Dermis blood vessel endothelial cell (primary cell): ENCODE data around the gene DENND10. TPM values are rescaled to one million over a fixed set of nuclear protein-coding genes. Genes with fewer than 3 reads are reported as not detected.
"Not testable (repeated sequence)": the region's sequence is repeated elsewhere in the genome, so short reads cannot be mapped to it uniquely, and the experiment has no call there.

Experiments used
- DNase-seq: peaks from one replicate; pipeline ENCODE4 v3.0.0; 2010
- total RNA-seq: library from RNA; depleted of rRNA; stranded (reverse); fragments of >200 nt; gene quantifications from 2 replicates; pipeline ENCODE4 v1.2.3, GENCODE V29; 2014

The DENND10 gene, protein sequence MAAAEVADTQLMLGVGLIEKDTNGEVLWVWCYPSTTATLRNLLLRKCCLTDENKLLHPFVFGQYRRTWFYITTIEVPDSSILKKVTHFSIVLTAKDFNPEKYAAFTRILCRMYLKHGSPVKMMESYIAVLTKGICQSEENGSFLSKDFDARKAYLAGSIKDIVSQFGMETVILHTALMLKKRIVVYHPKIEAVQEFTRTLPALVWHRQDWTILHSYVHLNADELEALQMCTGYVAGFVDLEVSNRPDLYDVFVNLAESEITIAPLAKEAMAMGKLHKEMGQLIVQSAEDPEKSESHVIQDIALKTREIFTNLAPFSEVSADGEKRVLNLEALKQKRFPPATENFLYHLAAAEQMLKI
- 59.2 and 65.9 TPM in 2 replicates for total RNA-seq

DNA sequence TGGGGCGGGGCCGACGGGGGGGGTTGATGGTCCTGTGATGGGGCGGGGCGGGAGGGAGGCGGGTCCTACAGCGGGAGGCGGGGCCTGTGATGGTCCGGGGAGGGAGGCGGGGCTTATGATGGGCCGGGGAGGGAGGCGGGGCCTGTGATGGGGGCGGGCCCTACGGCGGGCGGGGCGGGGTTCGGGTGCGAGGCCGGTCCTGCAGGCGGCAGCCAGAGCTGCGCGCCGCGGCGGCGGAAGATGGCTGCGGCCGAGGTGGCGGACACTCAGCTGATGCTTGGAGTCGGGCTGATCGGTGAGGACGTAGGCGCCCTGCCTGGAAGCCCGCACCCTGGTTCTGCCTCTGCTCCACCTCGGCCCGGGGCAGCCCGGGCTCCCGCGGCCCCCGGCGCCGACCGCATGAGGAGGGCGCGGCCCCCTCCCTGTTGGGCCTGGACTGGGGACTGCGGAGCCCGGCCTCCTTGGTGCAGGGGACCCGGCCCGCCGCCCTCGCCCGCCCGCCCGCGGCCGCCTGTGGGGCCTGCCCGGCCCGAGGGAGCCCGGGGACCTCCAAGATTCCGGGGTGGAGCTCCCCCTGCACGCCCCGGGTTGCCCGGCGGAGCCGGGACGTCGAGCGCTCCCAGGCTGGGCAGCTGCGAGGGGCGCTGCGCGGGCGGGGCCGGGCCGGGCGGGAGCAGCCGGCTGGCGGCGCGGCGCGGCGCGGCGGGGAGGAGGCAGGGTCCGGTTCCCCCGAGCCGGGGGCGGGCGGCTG is at the start of gene DENND10:
Gene DENND10 (plus strand): TSS at position 211 of the 751 bp plus-strand sequence. CDS start 30 bp downstream, at position 241.
- DNase-seq: peak; percentile 92

DNA sequence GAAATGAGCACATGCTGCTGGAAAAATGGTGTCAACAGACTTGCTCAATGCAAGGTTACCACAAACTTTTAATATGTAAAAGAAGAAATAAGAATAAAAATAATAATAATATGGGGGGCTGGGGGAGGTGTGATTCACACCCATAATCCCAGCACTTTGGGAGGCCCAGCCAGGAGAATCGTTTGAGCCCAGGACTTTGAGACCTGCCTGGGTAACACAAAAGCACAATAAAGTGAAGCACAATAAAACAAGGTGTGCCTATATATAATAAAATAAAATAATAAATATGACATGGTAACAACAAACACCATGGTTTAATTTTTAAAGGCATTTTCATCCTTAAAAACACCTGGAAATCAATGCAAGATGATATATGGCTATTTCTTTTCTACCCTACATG is 48.4 kb upstream of the DENND10 start:
- no peak for DNase-seq

DNA sequence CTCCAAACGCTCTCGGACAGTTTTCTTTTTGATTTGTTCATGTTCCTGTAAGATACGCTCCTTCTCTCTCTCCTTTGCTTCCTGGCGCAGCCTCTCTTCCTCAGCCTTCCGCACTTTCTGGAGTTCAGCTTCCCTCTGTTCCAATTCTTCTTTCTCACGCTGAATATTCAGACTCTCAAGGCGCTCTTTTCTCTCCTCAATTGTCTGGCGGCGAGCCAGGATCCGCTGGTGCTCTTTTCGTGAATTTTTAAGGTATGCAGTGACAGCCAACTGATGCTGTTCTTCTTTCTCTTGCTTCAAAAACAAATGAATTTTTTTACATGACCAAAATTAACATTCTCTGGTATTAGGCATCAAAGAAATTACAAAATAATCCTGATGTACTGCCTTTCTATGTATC is 45.9 kb upstream of the DENND10 start:
- DNase-seq: no peak

GRCh38 chr10:119059557-119059956 is 44.4 kb upstream of the DENND10 start:
- DNase-seq: no peak

GRCh38 chr10:119060107-119060506 is 43.8 kb upstream of the DENND10 start:
- no peak for DNase-seq

DNA sequence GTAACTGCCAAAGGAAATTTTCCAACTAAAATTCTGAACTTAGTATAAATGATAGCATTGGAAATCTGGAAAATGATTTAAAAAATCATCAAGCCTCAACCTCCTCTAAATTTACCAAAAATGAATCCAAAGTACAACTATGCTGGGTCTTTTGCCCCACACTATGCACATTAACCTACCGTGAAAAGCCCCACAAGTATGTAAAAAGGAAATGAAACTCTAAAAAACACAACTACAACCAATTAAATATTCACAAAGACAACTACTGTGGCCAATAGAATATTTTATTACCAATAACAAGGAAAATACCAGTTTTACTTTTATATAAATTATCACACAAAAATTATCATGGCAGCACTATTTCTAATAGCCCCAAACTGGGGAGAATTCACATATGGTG is 42.6 kb upstream of the DENND10 start:
- DNase-seq: no peak

- DNase-seq: no peak
Observed at GRCh38 chr10:119061926-119062325, 42.0 kb upstream of the DENND10 start.

DNA sequence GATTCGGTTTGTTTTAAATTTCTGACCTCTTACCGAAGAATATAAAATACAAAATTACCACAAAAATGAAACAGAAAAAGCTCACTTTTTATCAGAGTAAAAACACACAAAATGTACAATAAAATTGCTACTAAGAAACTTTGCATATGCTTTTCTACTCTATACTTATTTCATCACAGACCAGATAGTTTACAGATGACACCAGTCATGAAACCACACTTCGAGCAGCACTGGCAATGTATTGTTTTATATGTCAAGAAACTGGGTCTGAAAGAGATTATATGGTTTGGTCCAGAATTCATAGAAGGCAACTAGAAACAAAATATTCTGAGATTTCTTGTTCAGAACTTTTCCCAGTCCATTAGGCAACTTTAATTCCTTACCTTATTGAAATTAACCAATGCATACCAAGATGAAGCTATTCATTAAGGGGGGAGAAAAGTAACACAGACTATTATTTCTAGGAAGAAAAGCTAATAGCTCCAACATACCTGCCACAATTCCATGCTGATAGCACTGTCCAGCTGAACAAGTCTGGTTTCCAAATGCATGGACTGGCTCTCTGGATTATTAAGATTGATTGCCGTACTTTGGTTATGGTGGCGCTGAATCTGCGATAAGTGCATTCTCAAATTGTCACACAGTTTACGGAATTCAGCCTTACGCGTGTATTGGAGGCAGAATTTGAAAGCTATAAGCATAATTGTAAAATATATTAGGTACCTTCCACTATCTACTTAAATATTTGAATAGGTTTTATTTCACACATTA is 33.3 kb upstream of the DENND10 start:
- no peak for DNase-seq

DNA sequence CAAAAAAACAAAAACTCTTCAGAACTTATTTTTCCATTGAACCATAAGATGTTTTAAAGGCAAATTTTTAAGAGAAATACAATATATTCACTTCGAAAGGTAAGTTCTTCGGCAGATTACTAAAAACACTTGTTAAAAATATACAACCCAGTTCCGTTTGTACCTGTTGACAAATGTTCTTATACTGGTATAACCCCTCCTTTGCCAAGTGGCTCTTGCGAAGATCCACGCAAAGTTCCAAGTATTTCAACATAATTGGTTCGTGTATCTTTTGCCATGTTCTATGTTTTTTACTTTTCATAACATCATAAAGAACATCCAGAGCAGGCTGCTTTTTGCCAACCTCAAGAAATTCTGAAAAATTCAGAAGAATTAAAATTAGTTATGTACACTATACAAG is 30.3 kb upstream of the DENND10 start:
- DNase-seq: no peak

DNA sequence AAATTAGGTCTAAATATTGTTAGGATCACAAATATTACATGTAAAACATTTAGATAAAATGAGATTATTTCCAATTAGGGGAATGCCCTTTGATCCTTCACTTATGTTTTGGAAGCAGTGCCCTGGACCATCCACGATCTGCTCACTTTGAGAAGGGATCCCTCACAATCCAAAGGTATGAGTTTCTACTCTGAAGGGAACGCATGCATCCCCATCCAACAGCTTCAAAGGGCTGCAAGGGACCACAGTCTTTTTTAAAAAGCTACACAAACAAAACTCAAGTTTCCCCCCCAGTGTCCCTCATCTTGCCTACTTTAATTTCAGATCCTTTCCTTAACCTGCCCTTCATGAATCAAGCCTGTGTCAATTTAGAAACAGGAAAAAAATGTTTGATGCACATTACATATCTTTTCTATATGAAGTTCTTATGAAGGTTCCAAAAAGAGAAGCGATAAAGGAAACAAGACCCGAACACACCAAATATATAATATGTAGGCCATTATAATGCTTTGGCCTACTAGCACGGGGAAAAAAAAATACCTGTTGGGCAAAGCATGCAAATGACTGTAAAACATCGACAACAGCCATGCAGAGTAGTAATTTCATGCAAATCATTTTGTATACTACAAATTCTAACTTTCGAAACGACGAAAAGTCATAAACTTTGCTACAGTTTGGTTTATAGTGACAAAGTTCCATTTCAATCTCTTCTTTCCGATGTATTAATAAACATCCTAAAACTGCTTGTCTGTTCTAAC is 25.3 kb upstream of the DENND10 start:
- no peak for DNase-seq

- peak; percentile 88 for DNase-seq
Observed at GRCh38 chr10:119079599-119080520, 24.1 kb upstream of the DENND10 start.

DNA sequence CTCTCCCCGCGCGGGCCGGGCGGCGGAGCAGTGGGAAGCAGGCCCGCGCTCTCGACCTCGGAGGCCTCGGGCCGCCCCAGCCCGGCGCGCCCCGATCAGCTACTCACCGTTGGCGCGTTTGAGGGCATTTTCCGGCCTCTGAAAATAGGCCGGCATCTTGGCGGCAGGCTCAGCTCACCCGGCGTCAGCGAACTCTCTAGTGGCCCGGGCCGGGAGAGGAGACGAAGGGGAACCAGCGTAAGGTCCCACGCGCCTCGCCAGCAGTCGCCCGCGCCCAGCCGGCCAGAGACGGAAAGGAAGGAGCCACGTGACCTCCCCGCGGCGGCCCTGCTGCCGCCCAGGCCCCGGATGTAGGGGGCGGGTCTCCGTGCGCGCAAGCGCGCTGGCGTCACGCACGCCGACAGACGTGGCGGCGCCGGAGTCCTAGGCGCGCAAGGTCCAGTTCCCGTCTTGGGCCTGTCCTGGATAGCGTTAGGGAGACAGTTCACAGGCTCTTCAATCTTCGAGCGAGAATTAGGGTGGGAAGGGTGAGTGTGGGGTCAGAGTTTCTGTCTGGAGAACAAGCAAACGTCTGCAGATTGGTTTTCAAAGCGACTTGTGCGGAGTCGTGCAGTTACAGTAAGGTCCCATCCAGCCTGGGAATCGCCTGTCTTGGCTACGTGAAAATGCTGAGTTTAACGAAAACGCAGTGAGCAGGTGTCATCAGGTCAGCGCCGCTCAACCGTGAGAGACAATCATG is 23.2 kb upstream of the DENND10 start, which contains the start of gene EIF3A:
Gene EIF3A (minus strand): TSS at position 297 of the 739 bp plus-strand sequence. CDS start 141 bp downstream, at position 156.
- DNase-seq: peak; percentile 96

- DNase-seq: no peak
Observed at GRCh38 chr10:119084896-119085295, 19.0 kb upstream of the DENND10 start.

- DNase-seq: no peak
Observed at GRCh38 chr10:119087271-119087882, 16.5 kb upstream of the DENND10 start.

DNA sequence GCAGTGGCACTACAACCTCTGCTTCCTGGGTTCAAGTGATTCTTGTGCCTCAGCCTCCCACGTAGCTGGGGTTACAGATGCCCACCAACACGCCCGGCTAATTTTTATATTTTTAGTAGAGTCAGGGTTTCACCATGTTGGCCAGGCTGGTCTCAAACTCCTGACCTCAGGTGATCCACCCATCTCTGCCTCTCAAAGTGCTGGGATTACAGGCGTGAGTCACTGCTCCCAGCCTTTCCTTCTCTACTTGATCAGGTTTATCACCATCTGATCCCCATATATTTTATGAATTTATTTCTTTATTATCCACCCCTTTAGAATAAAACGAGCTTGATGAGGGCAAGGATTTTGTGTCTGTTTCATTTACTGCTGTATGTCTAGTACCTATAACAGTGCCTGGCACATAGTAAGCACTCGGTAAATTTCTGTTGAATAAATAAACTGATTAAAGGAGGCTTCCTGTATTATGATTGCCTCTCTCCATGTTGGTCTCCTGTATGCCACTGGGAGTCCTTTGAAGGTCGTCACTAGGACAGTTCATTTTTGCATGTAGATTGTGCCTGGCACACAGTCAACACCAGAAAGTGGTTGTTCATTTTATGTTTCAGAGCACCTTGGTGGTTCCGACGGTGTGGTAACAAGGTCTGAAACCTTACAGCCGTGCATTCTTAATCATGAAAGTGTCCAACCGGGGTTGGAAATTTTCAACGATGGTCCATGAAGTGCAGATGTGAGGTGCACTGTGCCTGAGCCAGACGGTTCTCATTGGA is 13.7 kb upstream of the DENND10 start:
- no peak for DNase-seq

DNA sequence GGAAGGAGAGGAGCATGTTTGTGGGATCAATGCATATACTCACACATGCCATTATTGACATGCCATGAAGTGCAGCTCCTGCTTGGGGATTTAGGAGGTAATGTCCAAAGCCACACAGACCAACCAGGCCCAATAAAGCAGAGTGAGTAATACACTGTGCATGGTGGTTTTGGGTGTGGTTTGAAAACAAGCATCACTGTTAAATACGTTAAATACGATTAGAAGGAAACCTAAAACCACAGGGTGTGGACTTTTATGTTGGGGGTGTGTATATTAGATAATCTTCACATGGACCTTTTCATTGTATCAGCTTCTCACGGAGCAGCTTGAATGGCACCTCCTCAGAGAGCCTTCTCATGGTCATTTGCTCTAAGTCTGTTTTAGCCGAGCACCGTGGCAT is 12.9 kb upstream of the DENND10 start:
- no peak for DNase-seq

DNA sequence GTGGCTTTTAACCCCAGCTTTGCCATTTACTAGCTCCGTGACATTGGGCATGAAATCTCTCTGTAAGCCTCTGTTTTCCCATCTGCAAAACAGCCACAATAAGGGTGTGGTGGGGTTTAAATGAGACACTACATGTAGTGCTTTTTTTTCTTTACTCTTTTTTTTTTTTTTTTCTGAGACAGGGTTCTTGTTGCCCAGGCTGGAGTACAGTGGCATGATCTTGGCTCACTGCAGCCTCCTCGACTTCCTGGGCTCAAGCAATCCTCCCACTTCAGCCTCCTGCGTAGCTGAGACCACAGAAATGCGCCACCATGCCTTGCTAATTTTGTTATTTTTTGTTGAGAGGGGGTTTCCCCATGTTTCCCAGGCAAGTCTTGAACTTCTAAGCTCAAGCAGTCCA is 8.3 kb upstream of the DENND10 start:
- no peak for DNase-seq

GRCh38 chr10:119096641-119097415 is 7.1 kb upstream of the DENND10 start:
- DNase-seq: not testable (repeated sequence)
